Measurements from ENCODE around the gene RAD51B. TPM values are rescaled to one million over a fixed set of nuclear protein-coding genes. Genes with fewer than 3 reads are reported as not detected.

Gene RAD51B
- total RNA-seq, 6 donors from 2014 or later: 10.6 to 63.9 (median 18.4) TPM

DNA sequence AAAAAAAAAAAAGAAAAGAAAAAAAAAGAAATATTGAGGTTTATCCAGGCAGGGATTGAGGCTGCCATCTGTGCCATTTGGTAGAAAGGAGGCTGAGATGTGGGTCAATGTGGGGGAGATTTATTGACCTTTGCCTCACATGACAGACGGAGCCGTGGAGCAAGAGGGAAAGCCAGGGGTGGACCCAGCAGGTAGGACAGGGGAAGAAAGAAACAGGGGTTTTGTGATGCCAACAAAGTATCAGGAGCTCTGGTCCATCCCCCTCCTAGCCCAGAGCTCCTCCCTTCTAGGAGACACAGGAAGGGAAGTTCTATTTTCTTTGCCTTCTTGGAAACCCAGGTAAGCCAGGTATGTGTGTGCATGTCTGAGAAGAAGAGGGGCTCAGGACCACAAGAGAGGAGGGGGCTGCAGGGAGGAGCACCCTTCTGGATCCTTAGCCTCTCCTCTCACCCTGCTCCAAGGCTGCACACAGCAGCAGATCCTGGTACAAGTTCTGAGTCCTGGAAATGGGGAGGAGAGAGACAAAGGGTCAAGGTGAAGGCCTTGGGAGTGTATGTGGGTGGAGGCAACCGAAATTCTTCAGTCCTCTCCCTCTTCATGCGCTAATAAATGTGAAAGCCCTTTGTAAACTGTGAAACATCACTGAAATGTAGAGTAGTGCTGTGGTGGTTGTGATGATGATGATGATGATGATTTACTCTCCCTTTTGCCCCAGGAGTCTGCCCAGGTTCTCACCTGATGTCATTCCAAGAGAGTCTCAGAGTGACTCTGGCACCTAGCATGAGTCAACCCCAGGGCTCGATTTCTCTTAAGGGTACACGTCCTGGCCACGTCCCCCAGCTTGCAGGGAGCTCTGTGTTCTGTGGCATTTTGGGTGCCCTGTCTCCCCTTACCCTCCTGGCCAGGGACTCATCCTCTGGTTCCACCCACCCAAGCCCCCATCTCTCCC, 947.0 kb downstream of the RAD51B start:
- peaks cover 20 to 34% (median 23%) of the 10 kb centered on the region in 4 donors for H3K4me1 ChIP-seq
- H3K27me3 ChIP-seq: no peaks in the 10 kb centered on the region
- TF ChIP-seq, protein P1, sequence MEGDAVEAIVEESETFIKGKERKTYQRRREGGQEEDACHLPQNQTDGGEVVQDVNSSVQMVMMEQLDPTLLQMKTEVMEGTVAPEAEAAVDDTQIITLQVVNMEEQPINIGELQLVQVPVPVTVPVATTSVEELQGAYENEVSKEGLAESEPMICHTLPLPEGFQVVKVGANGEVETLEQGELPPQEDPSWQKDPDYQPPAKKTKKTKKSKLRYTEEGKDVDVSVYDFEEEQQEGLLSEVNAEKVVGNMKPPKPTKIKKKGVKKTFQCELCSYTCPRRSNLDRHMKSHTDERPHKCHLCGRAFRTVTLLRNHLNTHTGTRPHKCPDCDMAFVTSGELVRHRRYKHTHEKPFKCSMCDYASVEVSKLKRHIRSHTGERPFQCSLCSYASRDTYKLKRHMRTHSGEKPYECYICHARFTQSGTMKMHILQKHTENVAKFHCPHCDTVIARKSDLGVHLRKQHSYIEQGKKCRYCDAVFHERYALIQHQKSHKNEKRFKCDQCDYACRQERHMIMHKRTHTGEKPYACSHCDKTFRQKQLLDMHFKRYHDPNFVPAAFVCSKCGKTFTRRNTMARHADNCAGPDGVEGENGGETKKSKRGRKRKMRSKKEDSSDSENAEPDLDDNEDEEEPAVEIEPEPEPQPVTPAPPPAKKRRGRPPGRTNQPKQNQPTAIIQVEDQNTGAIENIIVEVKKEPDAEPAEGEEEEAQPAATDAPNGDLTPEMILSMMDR (IDR thresholded peaks at IDR 0.05): no peak
- no peak for TF ChIP-seq EP300 (IDR thresholded peaks at IDR 0.05)
- DNase-seq (no peak), ATAC-seq (ENCODE audit: low FRiP score in 2 of 2) (no peak)
- no peak overlapping the region for H3K4me3 ChIP-seq
- H3K27ac ChIP-seq: no peak overlapping the region
- no peaks in the 10 kb centered on the region for H3K9me3 ChIP-seq
- no peaks in the 10 kb centered on the region for H3K36me3 ChIP-seq
- 77 to 89% methylated on average over 7 of the region's 7 CpGs for WGBS, 2 donors

DNA sequence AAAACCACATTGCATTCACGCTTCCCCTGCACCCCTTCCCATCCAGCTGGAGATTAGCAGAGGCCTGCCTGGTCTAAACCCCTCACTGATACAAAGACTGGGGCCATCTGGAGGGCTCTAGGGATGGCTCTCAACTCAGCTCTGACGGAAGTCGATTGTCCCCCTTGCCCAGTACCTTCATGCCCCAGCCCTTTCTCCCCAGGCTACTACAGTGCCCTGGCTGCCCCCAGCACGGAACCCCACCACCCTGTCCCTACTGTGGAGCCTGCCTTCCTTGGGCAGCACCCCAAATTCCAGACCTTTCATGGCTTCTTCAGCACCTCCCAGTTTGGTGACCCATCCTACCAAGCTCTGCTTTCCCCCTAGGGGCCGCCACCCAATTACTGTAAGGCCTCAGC, 947.7 kb downstream of the RAD51B start:
- 94 to 97% methylated on average over 5 of the region's 5 CpGs for WGBS, 2 donors
- peaks cover 23 to 36% (median 28%) of the 10 kb centered on the region in 4 donors for H3K4me1 ChIP-seq
- no peak for TF ChIP-seq EP300 (IDR thresholded peaks at IDR 0.05)
- TF ChIP-seq POLR2A (IDR thresholded peaks at IDR 0.05): no peak
- TF ChIP-seq, protein P1 (IDR thresholded peaks at IDR 0.05): no peak
- no peak for TF ChIP-seq POLR2AphosphoS5 (IDR thresholded peaks at IDR 0.05)
- H3K9me3 ChIP-seq: no peaks in the 10 kb centered on the region
- ATAC-seq (ENCODE audit: low FRiP score in 2 of 2) (no peak), DNase-seq (no peak)
- no peaks in the 10 kb centered on the region for H3K27me3 ChIP-seq
- H3K36me3 ChIP-seq: no peaks in the 10 kb centered on the region
- no peak overlapping the region for H3K27ac ChIP-seq
- H3K4me3 ChIP-seq: no peak overlapping the region

DNA sequence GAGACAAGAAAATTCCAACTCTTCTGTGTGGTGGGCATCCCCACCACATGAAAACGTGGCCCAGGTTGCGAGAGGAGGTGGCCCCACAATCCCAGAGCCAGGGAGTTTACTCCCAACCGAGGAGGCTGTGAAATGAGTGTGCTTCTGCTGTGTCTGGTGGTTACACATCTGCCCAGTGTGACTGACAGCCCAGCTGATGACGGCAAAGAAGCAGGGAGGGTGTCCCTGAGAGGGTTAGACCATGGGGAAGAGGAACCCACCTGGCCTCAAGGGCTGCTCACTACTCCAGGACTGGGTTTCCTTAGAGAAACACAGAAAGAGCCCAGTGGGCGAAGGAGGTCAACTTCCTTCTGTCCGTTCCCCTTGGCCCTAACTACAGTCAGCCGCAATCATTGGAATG, 948.7 kb downstream of the RAD51B start:
- TF ChIP-seq, protein P1 (IDR thresholded peaks at IDR 0.05): no peak
- TF ChIP-seq POLR2AphosphoS5 (IDR thresholded peaks at IDR 0.05) (no peak), EP300 (IDR thresholded peaks at IDR 0.05) (no peak), POLR2A (IDR thresholded peaks at IDR 0.05) (no peak)
- no peak for ATAC-seq (ENCODE audit: low FRiP score in 2 of 2)
- Histone ChIP-seq H3K9me3 (no peaks in the 10 kb centered on the region), H3K4me3 (no peak overlapping the region), H3K4me1 (peaks cover 18 to 31% (median 22%) of the 10 kb centered on the region in 4 donors), H3K27me3 (no peaks in the 10 kb centered on the region), H3K27ac (no peak overlapping the region), H3K36me3 (no peaks in the 10 kb centered on the region)
- no peak for DNase-seq
- 88 to 92% methylated on average over 6 to 7 of the region's 7 CpGs for WGBS, 2 donors

DNA sequence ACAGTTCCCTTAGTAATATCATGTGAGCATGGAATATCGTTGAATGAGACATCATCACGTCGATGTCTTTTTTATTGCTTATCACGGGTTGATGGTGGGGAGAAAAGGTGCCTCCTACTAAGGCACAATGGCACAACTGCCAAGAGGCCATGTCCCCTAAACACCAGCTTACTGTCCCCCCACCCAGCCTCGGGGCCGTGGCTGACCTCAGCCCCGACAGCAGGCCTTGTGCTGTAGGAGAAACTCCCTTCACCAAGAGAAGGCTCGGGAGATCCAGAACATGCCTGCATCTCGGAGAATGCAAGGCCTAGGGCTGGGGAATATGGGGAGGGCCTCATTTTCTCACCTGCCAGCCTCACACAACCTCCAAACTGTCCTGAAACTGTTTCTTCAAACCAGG, 950.5 kb downstream of the RAD51B start:
- 95% methylated on average over 9 of the region's 9 CpGs for WGBS, 2 donors

More for the DNA sequence above, 950.5 kb downstream of the RAD51B start:
- DNase-seq: no peak
- Histone ChIP-seq H3K27me3 (no peaks in the 10 kb centered on the region), H3K4me1 (peaks cover 16 to 23% (median 20%) of the 10 kb centered on the region in 4 donors), H3K27ac (peak overlapping the region in 3 of 4 donors; percentile 42 to 85 (median 83)), H3K4me3 (no peak overlapping the region), H3K36me3 (no peaks in the 10 kb centered on the region), H3K9me3 (peaks cover 0 to 3% (median 0%) of the 10 kb centered on the region in 4 donors)
- ATAC-seq (ENCODE audit: low FRiP score in 2 of 2): no peak
- TF ChIP-seq POLR2A (IDR thresholded peaks at IDR 0.05) (no peak), POLR2AphosphoS5 (IDR thresholded peaks at IDR 0.05) (no peak), EP300 (IDR thresholded peaks at IDR 0.05) (no peak)
- TF ChIP-seq, protein P1 (IDR thresholded peaks at IDR 0.05): no peak

All from upper lobe of left lung (tissue), 6 donors.